Astrocyte (in vitro differentiated cells and primary cell): ENCODE measurements around the gene PLLP. TPM values are rescaled to one million over a fixed set of nuclear protein-coding genes. Genes with fewer than 3 reads are reported as not detected.

Experiments
- DNase-seq: peaks from one replicate; pipeline ENCODE4 v3.0.0-alpha.2; 2010; ENCODE audit warnings: low read depth
- FAIRE-seq: peaks from 2 replicates; lab custom pipeline; 2011; peaks lifted over from hg19 to GRCh38; lab: Jason Lieb, UNC
- H2AFZ ChIP-seq: 2 replicates; pipeline ENCODE4 v1.6.0; 2012; ENCODE audit warnings: low read depth, low read length, inconsistent platforms
- H3K27ac ChIP-seq: 2 replicates; pipeline ENCODE4 v1.5.1; 2011; ENCODE audit warnings: low read depth, low read length, inconsistent platforms
- H3K27me3 ChIP-seq: 2 replicates; pipeline ENCODE4 v1.6.0; 2011; ENCODE audit warnings: low read length, inconsistent platforms; ENCODE audit not compliant: insufficient read depth
- H3K36me3 ChIP-seq: 2 replicates; pipeline ENCODE4 v1.5.1; 2011; ENCODE audit warnings: low read length, inconsistent platforms; ENCODE audit not compliant: insufficient read depth
- H3K4me1 ChIP-seq: 2 replicates; pipeline ENCODE4 v1.5.1; 2011; ENCODE audit warnings: low read length, inconsistent platforms; ENCODE audit not compliant: insufficient read depth
- H3K4me2 ChIP-seq: 2 replicates; pipeline ENCODE4 v1.6.0; 2012; ENCODE audit warnings: low read length, inconsistent platforms
- H3K4me3 ChIP-seq: 2 replicates; pipeline ENCODE4 v1.5.1; 2011; ENCODE audit warnings: low read depth, mild to moderate bottlenecking, low read length, inconsistent platforms; ENCODE audit not compliant: insufficient read depth
- H3K79me2 ChIP-seq: 2 replicates; pipeline ENCODE4 v1.6.0; 2012; ENCODE audit warnings: mild to moderate bottlenecking, low read length, inconsistent platforms; ENCODE audit not compliant: insufficient read depth
- H3K9ac ChIP-seq: 2 replicates; pipeline ENCODE4 v1.6.0; 2012; ENCODE audit warnings: mild to moderate bottlenecking, low read length, inconsistent platforms
- H3K9me3 ChIP-seq: 2 replicates; pipeline ENCODE4 v1.5.1; 2012; ENCODE audit warnings: low read depth, mild to moderate bottlenecking, low read length, inconsistent platforms; ENCODE audit not compliant: insufficient read depth
- H4K20me1 ChIP-seq: 2 replicates; pipeline ENCODE4 v1.6.0; 2012; ENCODE audit warnings: low read length, inconsistent platforms; ENCODE audit not compliant: insufficient read depth
- H3K27ac Mint-ChIP-seq: one replicate; pipeline ENCODE4 v1.8.0; 2021; ENCODE audit warnings: mild to moderate bottlenecking, mixed read lengths; ENCODE audit not compliant: unreplicated experiment
- H3K27me3 Mint-ChIP-seq: one replicate; pipeline ENCODE4 v1.8.0; 2021; ENCODE audit warnings: low read depth, mixed read lengths; ENCODE audit not compliant: unreplicated experiment
- H3K36me3 Mint-ChIP-seq: one replicate; pipeline ENCODE4 v1.8.0; 2021; ENCODE audit warnings: low read depth, mixed read lengths; ENCODE audit not compliant: unreplicated experiment
- H3K4me1 Mint-ChIP-seq: one replicate; pipeline ENCODE4 v1.8.0; 2021; ENCODE audit warnings: low read depth, mixed read lengths; ENCODE audit not compliant: unreplicated experiment
- H3K4me3 Mint-ChIP-seq: one replicate; pipeline ENCODE4 v1.8.0; 2021; ENCODE audit warnings: mild to moderate bottlenecking, moderate library complexity, mixed read lengths; ENCODE audit not compliant: unreplicated experiment
- H3K9me3 Mint-ChIP-seq: one replicate; pipeline ENCODE4 v1.8.0; 2021; ENCODE audit warnings: mild to moderate bottlenecking, mixed read lengths; ENCODE audit not compliant: unreplicated experiment
- CTCF ChIP-seq: IDR thresholded peaks from 2 replicates; pipeline ENCODE4 v1.5.1; 2011; ENCODE audit warnings: low read depth, mild to moderate bottlenecking, inconsistent platforms, low read length, moderate library complexity; ENCODE audit not compliant: insufficient read depth
- EZH2 ChIP-seq: IDR thresholded peaks from 2 replicates; pipeline ENCODE4 v1.6.1; 2012; ENCODE audit warnings: mild to moderate bottlenecking, low read length, inconsistent platforms; ENCODE audit not compliant: insufficient read depth
- total RNA-seq: library from RNA; stranded (reverse); gene quantifications from 2 replicates; pipeline ENCODE4 v1.2.1, GENCODE V29; 2021

Gene PLLP
- total RNA-seq, 1 donor from 2014 or later = 0.93 TPM

DNA sequence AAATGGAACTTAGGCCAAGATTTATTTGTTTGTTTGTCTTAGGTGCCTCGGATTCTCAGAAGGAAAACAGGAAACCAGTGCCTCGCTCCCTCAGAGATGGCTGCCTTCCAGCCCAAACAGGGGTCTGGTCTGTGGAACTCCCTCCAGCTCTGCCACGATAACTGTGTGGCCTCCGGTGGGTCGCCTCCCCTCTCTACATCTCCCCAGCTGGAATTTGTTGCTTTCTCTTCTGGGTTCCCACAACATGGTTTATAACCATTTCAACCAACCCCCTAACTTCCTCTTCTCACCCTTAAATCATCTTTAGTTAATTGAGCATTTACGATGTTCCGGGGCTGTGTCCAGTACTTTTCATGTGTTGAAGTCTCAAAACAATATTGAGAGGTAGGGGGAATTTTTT is 30.9 kb upstream of the PLLP start:
- Mint-ChIP-seq H3K27me3 (no peaks in the 10 kb centered on the region), H3K4me3 (no peak overlapping the region), H3K4me1 (peaks cover 28% of the 10 kb centered on the region), H3K9me3 (no peaks in the 10 kb centered on the region), H3K27ac (peak overlapping the region; percentile 3), H3K36me3 (no peaks in the 10 kb centered on the region)
- no peak overlapping the region for H2AFZ ChIP-seq
- FAIRE-seq (no peak), DNase-seq (no peak)
- H3K27me3 ChIP-seq = peaks cover 7% of the 10 kb centered on the region
- no peak overlapping the region for H3K4me3 ChIP-seq
- no peak overlapping the region for H3K4me2 ChIP-seq
- H3K79me2 ChIP-seq = no peaks in the 10 kb centered on the region
- no peaks in the 10 kb centered on the region for H4K20me1 ChIP-seq
- no peaks in the 10 kb centered on the region for H3K36me3 ChIP-seq
- no peak overlapping the region for H3K9ac ChIP-seq
- H3K27ac ChIP-seq = no peak overlapping the region
- no peak for TF ChIP-seq EZH2
- no peak for TF ChIP-seq CTCF
- H3K4me1 ChIP-seq = peaks cover 21% of the 10 kb centered on the region
- H3K9me3 ChIP-seq = no peaks in the 10 kb centered on the region

GRCh38 chr16:57314161-57314785 is 29.8 kb upstream of the PLLP start:
- peaks cover 7% of the 10 kb centered on the region for H3K27me3 ChIP-seq
- H2AFZ ChIP-seq = no peak overlapping the region
- H3K4me3 ChIP-seq = no peak overlapping the region
- H3K79me2 ChIP-seq = no peaks in the 10 kb centered on the region
- H4K20me1 ChIP-seq = no peaks in the 10 kb centered on the region
- FAIRE-seq (no peak), DNase-seq (no peak)
- H3K36me3 ChIP-seq = no peaks in the 10 kb centered on the region
- H3K27me3 Mint-ChIP-seq = no peaks in the 10 kb centered on the region
- H3K27ac ChIP-seq = no peak overlapping the region
- no peaks in the 10 kb centered on the region for H3K36me3 Mint-ChIP-seq
- H3K9ac ChIP-seq = no peak overlapping the region
- H3K9me3 Mint-ChIP-seq = no peaks in the 10 kb centered on the region
- peak overlapping the region; percentile 14 for H3K27ac Mint-ChIP-seq
- H3K4me3 Mint-ChIP-seq = no peak overlapping the region
- peaks cover 28% of the 10 kb centered on the region for H3K4me1 Mint-ChIP-seq
- no peak for TF ChIP-seq EZH2
- TF ChIP-seq CTCF = no peak
- H3K4me2 ChIP-seq = no peak overlapping the region
- peaks cover 21% of the 10 kb centered on the region for H3K4me1 ChIP-seq
- no peaks in the 10 kb centered on the region for H3K9me3 ChIP-seq

- Mint-ChIP-seq H3K4me3 (no peak overlapping the region), H3K4me1 (peaks cover 28% of the 10 kb centered on the region), H3K36me3 (no peaks in the 10 kb centered on the region), H3K27ac (no peak overlapping the region), H3K27me3 (no peaks in the 10 kb centered on the region), H3K9me3 (no peaks in the 10 kb centered on the region)
- Histone ChIP-seq H3K79me2 (no peaks in the 10 kb centered on the region), H2AFZ (no peak overlapping the region), H3K4me1 (peaks cover 21% of the 10 kb centered on the region), H3K27me3 (peaks cover 7% of the 10 kb centered on the region), H3K27ac (no peak overlapping the region), H3K4me2 (no peak overlapping the region), H4K20me1 (no peaks in the 10 kb centered on the region), H3K9me3 (no peaks in the 10 kb centered on the region), H3K9ac (no peak overlapping the region), H3K4me3 (no peak overlapping the region), H3K36me3 (no peaks in the 10 kb centered on the region)
- DNase-seq = no peak
- no peak for TF ChIP-seq CTCF
- no peak for TF ChIP-seq EZH2
- peak; percentile 9 for FAIRE-seq
Measured at GRCh38 chr16:57313509-57313908, 29.0 kb upstream of the PLLP start.
